ENCODE data around the gene PLPP4. TPM values are rescaled to one million over a fixed set of nuclear protein-coding genes. Genes with fewer than 3 reads are reported as not detected.

PLPP4 gene
- total RNA-seq, 1 experiment from 2014 or later: 3.5 TPM

DNA sequence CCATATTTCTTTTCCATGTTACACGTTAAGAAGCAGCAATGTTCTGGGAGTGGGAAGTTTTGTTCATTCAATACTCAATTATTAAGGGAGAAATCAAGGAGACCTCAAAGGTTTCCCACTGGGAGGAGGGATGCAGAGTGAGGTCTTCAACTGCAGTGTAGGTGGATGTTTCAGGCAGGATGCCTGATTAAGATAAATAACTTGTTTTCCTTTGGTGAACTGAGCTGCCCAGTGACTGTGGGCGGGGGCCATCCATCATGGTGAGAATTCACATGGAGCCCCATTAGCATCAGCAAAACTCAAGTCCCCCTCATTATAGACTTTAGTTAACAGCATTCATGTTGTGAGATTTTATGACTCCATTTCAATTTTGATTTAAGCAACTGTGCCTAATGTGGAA lies 121.1 kb downstream of the PLPP4 start:
- DNase-seq: no peak
- no peak overlapping the region for H3K4me3 ChIP-seq (ENCODE audit: insufficient read depth, low read depth, low read length)
- H3K36me3 ChIP-seq (replicated peaks; ENCODE audit: control insufficient read depth, insufficient read depth, low read length): no peaks in the 10 kb centered on the region
- H3K27me3 ChIP-seq (ENCODE audit: control insufficient read depth, insufficient read depth, low read length): no peaks in the 10 kb centered on the region

DNA sequence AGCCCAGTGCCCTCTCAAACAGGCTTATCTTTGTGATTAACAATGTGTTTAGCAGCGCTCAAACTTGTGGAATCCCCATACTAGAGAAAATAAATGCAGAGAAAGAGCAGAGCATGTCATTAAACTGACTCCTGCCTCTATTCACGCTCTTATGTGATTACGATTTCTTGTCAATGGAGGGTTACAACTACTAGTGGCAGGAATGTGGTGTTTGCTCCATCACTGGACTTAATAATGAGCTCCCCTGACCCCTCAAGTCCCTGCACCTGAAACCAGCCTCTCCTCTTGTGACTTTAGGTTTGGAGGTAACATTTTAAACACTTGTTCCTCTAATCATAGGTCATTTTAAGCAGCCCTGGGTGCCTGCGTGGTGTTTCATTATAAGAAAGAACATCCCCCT lies 121.9 kb downstream of the PLPP4 start:
- DNase-seq: peak; percentile 33
- Histone ChIP-seq H3K27me3 (ENCODE audit: control insufficient read depth, insufficient read depth, low read length) (no peaks in the 10 kb centered on the region), H3K4me3 (ENCODE audit: insufficient read depth, low read depth, low read length) (no peak overlapping the region), H3K36me3 (replicated peaks; ENCODE audit: control insufficient read depth, insufficient read depth, low read length) (no peaks in the 10 kb centered on the region)

DNA sequence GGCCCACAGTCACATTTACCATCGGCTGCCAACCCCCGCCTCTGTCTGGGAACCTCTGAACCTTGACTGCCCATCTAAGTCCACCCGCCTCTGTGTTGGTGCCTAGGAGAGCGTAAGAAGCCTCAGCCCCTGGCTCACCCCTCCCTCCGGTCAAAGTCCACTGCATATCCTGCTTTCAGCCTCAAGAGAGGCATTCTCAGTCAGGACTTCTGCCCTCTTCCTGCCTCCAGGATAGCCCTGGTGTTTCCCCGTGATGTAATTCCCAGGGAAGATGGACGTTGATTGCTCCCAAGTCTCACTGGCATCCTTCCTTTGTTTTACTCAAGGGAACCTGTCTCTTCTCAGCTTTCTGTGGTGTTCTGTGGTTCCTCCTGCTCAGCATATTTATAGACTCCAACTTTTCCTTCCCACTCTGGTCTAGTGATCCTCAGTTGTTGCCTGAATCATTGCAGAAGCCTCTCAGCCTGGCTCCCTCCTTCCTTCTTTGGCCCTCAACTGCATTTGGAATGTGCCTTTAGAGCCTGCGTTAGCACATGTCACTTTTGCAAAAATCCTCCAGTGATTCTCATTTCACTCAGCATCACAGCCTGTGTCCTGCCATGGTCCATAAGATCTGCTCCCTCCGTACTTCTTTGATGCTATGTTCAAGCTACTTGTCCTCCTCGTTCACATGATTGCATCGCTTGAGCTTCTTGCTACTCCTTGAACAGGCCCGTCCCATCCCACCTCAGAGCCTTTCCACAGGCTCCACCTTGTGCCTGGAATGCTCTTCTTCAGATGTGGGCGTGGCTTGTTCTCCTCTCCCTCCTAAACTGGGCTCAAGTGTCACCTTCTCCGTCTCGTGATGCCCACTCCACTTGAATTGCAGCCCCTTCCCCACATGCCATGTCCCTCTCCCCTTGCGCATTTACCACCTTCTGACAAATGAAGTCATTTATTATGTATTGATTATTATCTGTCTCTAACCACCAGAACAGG lies 124.2 kb downstream of the PLPP4 start:
- DNase-seq: peak; percentile 58
- H3K36me3 ChIP-seq (replicated peaks; ENCODE audit: control insufficient read depth, insufficient read depth, low read length): no peaks in the 10 kb centered on the region
- no peak overlapping the region for H3K4me3 ChIP-seq (ENCODE audit: insufficient read depth, low read depth, low read length)
- H3K27me3 ChIP-seq (ENCODE audit: control insufficient read depth, insufficient read depth, low read length): no peaks in the 10 kb centered on the region

DNA sequence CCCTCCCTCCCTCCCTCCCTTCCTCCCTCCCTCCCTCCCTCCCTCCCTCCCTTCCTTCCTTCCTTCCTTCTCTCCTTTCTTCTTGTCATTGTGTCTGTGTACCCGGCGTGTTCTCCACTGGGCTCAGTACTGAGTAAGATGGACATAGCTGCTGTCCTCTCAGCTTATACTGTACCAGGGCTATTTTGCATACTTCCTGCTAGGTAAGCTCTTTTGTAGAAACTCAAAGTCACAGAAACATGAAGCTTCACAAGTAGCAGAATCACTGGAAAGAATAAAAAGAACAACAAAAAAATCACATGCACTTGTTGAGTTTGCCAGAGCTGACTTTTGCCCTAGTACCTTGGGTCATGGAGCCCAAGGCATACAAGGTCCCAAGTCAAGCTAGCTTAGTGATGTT lies 125.7 kb downstream of the PLPP4 start:
- H3K27me3 ChIP-seq (ENCODE audit: control insufficient read depth, insufficient read depth, low read length): no peaks in the 10 kb centered on the region
- no peak for DNase-seq
- no peak overlapping the region for H3K4me3 ChIP-seq (ENCODE audit: insufficient read depth, low read depth, low read length)
- no peaks in the 10 kb centered on the region for H3K36me3 ChIP-seq (replicated peaks; ENCODE audit: control insufficient read depth, insufficient read depth, low read length)

DNA sequence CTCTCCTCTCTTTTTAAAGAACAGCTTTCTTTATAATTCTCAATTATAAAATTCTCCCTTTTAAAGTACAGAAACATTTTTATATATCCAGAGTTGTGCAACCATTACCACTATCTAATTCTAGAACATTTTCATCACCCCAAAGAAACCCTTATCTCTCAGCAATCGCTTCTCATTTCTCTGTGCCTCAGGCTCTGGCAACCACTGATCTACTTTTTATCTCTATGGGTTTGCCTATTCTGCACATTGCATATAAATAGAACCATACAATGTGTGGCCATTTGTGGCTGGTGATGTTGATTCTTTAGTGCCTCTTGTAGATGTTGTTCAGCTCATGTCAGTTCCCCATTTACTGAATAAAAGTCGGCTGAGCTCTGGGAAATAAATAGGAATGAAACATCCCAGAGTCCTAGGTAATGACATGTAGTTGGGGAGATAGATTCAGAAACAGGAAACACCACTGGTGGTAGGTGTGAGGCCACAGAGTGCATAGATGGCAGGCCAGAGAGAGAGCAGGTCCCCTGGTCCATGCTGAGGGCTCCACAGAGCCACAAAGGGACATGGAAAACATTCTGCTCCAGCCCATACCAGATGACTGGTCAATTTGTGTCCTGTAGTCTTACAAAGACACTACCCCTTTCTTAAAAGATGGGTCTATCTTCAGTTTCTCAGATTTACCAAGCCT lies 126.5 kb downstream of the PLPP4 start:
- DNase-seq: no peak
- H3K36me3 ChIP-seq (replicated peaks; ENCODE audit: control insufficient read depth, insufficient read depth, low read length): no peaks in the 10 kb centered on the region
- H3K4me3 ChIP-seq (ENCODE audit: insufficient read depth, low read depth, low read length): no peak overlapping the region
- H3K27me3 ChIP-seq (ENCODE audit: control insufficient read depth, insufficient read depth, low read length): no peaks in the 10 kb centered on the region

DNA sequence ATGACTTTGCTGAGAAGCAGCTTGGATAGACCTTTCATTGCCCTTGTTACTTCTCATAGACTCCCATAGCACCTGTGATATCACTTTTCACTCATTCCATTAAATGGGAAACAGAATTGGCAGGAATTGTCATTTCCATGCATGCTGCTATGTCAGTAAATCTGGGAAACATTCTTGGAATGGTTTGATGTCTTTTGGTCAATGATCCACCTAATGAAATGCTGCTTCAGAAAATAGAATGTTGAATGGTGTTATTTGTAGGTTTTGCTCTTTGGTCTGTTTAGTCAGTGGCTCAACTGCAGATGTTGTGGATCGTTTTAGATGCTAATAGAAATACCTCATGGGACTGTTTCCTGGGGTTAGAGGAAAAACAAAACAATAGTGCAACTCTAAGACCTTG lies 127.8 kb downstream of the PLPP4 start:
- Histone ChIP-seq H3K4me3 (ENCODE audit: insufficient read depth, low read depth, low read length) (no peak overlapping the region), H3K36me3 (replicated peaks; ENCODE audit: control insufficient read depth, insufficient read depth, low read length) (no peaks in the 10 kb centered on the region), H3K27me3 (ENCODE audit: control insufficient read depth, insufficient read depth, low read length) (no peaks in the 10 kb centered on the region)
- no peak for DNase-seq

DNA sequence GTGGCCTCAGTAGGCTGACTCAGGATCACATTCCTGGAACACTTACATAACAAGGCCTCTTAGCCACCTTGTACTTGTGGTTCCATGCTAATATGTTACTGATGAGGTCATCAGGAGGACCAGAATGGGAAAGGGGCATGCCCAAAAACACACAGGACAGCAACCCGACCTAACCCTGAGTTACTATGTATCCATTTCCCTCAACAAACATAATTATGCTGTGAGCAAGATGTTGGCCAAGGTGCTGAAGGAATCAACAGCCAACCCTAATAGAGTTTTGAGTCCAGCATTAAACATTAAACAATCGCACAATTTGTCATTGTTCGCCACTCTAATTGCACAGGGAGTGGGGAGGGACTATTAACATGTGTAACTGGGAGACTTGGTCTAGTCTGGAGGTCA lies 129.4 kb downstream of the PLPP4 start:
- DNase-seq: no peak
- H3K27me3 ChIP-seq (ENCODE audit: control insufficient read depth, insufficient read depth, low read length): no peaks in the 10 kb centered on the region

DNA sequence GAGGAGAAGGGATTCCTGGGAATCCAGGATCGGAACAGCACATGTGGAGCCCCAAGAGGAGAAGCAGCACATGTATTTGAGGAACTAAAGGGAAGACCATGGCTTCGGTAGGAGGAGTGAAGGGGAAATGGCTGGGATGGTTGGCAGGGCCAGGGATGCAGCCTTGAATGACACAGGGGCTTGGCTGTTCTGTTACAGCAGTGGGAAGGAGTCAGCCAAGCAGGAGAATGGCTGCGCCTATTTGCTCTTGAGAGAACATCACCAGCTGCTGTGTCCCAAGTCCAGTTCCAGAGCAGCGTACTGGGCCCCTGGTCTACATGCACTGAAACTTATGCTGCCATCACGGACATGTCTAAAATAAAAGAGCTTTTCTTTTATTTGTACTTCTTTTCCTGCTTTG lies 130.0 kb downstream of the PLPP4 start:
- no peaks in the 10 kb centered on the region for H3K27me3 ChIP-seq (ENCODE audit: control insufficient read depth, insufficient read depth, low read length)
- no peaks in the 10 kb centered on the region for H3K36me3 ChIP-seq (replicated peaks; ENCODE audit: control insufficient read depth, insufficient read depth, low read length)
- no peak overlapping the region for H3K4me3 ChIP-seq (ENCODE audit: insufficient read depth, low read depth, low read length)
- no peak for DNase-seq

More for the DNA sequence above, 129.4 kb downstream of the PLPP4 start:
- H3K36me3 ChIP-seq (replicated peaks; ENCODE audit: control insufficient read depth, insufficient read depth, low read length): no peaks in the 10 kb centered on the region
- no peak overlapping the region for H3K4me3 ChIP-seq (ENCODE audit: insufficient read depth, low read depth, low read length)

DNA sequence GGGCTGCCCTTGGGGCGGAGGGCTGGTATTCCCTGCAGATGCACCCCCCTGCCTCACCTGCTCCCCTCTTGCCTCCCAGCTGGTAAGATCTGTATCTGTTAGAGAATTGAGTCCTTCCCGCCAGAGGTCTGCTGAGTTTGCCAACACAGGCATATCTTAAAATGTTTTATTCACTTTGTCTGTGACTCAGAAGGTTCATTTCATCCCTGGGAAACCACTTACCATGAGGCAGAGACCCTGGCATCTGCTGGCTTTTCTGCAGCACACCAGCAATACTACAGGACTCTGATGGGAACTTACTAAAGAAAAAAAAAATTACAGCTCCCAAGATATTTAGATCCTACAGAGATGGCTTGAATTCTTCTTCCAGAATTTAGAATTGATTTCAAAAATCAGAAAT lies 131.3 kb downstream of the PLPP4 start:
- no peaks in the 10 kb centered on the region for H3K36me3 ChIP-seq (replicated peaks; ENCODE audit: control insufficient read depth, insufficient read depth, low read length)
- DNase-seq: no peak
- H3K4me3 ChIP-seq (ENCODE audit: insufficient read depth, low read depth, low read length): no peak overlapping the region
- H3K27me3 ChIP-seq (ENCODE audit: control insufficient read depth, insufficient read depth, low read length): no peaks in the 10 kb centered on the region

DNA sequence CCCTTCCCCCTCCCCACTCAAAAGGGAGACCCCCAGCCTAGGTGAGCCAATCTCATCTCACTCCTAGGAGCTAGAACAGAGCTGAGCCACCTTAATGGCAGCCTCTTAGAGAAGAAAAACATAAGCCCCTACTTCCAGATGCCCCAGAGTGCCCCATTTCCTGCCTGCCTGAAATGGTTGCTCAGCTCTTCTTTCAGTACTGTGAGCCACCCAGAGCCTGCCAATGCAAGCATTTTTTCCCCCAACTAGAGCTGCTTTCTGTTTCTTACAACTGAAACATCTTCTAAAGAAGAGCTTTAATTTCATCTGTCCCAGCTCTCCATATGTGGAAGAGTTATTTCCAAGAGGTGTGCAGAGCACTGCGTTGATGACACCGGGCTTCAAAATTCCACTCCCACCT lies 136.7 kb downstream of the PLPP4 start:
- Histone ChIP-seq H3K4me3 (ENCODE audit: insufficient read depth, low read depth, low read length) (no peak overlapping the region), H3K27me3 (ENCODE audit: control insufficient read depth, insufficient read depth, low read length) (no peaks in the 10 kb centered on the region), H3K36me3 (replicated peaks; ENCODE audit: control insufficient read depth, insufficient read depth, low read length) (no peaks in the 10 kb centered on the region)
- no peak for DNase-seq

DNA sequence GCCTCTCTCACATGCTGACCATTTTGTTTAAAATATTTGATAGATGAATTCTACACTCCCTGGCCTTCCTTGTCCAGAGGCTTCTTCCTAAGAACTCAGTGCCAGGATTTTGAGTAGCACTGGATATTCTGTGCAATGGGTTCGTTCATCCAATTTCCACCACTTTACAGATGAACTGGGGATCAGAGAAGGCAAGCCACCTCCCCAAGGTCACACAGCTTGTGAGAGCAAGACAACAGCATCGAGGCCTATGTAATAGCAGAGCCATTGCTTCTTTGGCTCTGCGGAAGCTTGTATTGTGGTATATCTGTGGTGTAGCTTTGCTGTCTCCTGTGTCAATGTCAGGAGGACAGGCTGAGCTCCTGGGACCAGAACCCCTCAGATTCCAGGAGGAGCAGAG lies 140.9 kb downstream of the PLPP4 start:
- no peak for DNase-seq
- Histone ChIP-seq H3K4me3 (ENCODE audit: insufficient read depth, low read depth, low read length) (no peak overlapping the region), H3K27me3 (ENCODE audit: control insufficient read depth, insufficient read depth, low read length) (no peaks in the 10 kb centered on the region), H3K36me3 (replicated peaks; ENCODE audit: control insufficient read depth, insufficient read depth, low read length) (no peaks in the 10 kb centered on the region)

DNA sequence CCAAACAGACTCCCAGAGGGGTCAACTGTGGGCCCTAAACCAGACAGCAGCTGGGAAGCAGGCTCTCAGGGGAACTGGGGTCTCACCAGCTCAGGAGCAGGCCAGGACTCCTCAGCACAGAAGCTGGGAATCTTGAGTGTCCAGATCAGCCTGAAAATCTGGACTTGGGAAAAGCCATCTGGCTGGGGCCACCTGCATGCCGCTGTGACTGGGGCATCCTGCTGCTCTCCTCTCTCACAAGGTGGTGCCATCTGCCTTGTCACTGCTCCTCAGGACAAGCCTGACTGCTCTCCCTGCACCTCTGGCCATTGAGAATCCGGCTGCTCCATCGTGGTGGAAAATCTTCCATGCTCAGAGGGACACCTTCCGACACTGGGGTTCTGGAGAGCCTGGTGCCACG lies 141.4 kb downstream of the PLPP4 start:
- Histone ChIP-seq H3K27me3 (ENCODE audit: control insufficient read depth, insufficient read depth, low read length) (no peaks in the 10 kb centered on the region), H3K36me3 (replicated peaks; ENCODE audit: control insufficient read depth, insufficient read depth, low read length) (no peaks in the 10 kb centered on the region), H3K4me3 (ENCODE audit: insufficient read depth, low read depth, low read length) (no peak overlapping the region)
- DNase-seq: no peak

DNA sequence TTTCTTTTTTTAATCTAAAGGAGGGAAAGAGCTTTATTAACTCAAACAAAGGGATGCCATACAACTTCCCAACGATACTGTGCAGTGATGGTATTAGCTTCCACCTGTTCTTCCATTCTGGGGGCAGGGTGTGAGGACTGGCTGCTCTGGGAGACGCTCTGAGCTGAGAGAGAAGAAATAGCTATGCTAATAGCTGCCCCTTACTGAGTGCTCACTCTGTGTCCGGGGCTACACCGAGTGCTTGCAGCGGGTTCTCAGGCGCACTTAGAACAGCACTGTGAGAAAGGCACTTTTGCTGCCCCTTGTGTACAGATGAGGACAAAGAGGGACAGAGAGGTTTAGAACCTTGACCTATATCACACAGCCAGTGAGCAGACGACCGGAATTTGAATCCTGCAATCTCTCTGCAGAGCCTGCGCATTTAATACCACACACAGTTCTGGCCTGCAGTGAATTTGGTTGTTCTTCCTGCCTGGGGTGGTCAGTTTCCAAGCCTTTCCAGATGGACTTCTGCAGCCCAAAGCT lies 142.2 kb downstream of the PLPP4 start:
- Histone ChIP-seq H3K4me3 (ENCODE audit: insufficient read depth, low read depth, low read length) (no peak overlapping the region), H3K36me3 (replicated peaks; ENCODE audit: control insufficient read depth, insufficient read depth, low read length) (no peaks in the 10 kb centered on the region), H3K27me3 (ENCODE audit: control insufficient read depth, insufficient read depth, low read length) (no peaks in the 10 kb centered on the region)
- peak; percentile 34 for DNase-seq

DNA sequence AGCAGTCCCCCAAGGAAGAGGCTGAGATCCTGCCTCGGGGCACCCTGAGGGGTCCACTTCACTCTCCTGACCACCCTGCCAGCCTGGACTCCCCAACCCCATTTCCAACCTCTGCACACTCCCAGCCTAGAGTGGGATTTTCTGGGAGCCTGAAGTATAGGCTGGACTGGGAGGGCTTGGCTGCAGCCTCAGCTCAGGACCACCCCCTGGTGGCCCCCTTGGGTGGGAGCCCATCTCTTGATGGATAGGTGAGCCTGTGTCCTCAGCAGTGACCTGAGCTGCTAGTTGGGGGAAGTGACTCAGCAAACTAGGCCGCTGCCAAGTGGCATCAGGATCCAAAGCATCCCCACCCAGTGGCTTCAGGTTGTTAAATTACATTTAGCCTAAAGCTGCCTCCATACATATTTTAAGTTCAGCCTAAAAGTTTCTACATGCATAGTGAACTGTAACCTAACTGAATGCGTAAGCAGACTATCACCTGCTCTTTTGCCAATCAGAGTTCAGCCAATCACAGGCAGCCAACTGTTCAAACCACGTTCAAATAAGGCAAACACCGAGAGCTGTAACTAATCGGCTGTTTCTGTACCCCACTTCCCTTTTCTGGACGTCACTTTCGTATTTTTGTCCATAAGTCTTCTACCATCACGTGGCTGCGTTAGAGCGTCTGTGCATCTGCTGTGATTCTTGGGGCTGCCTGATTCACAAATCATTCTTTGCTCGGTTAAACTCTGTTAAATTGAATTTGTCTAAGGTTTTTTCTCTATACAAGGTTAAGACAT lies 144.0 kb downstream of the PLPP4 start:
- no peaks in the 10 kb centered on the region for H3K27me3 ChIP-seq (ENCODE audit: control insufficient read depth, insufficient read depth, low read length)
- H3K4me3 ChIP-seq (ENCODE audit: insufficient read depth, low read depth, low read length): no peak overlapping the region
- DNase-seq: peak; percentile 66
- H3K36me3 ChIP-seq (replicated peaks; ENCODE audit: control insufficient read depth, insufficient read depth, low read length): no peaks in the 10 kb centered on the region
